MM.1S (cell line): ENCODE results near the gene SLC25A26.

Experiments used
- DNase-seq: peaks from one replicate; pipeline ENCODE4 v3.0.0-alpha.2; 2015
- H2AFZ ChIP-seq: fragments of 300-600 bp; sonication (generic); 2 replicates; pipeline ENCODE4 v1.6.0; 2016; ENCODE audit warnings: antibody characterized with exemption, low read length
- H3F3A ChIP-seq: fragments of 300-600 bp; sonication (generic); 2 replicates; pipeline ENCODE4 v1.6.1; 2016; ENCODE audit warnings: mild to moderate bottlenecking, antibody characterized with exemption, low read length, moderate library complexity, mixed read lengths; ENCODE audit not compliant: insufficient read depth
- H3K27ac ChIP-seq: fragments of 300-600 bp; sonication (generic); 2 replicates; pipeline ENCODE4 v1.5.1; 2016; ENCODE audit warnings: mild to moderate bottlenecking, low read length
- H3K27me3 ChIP-seq: fragments of 300-600 bp; sonication (generic); replicated peaks from 2 replicates; pipeline ENCODE4 v1.6.0; 2016; ENCODE audit warnings: low read length; ENCODE audit not compliant: insufficient read depth
- H3K36me3 ChIP-seq: fragments of 300-600 bp; sonication (generic); replicated peaks from 2 replicates; pipeline ENCODE4 v1.6.1; 2016; ENCODE audit warnings: mild to moderate bottlenecking, low read length, mixed read lengths; ENCODE audit not compliant: insufficient read depth
- H3K4me1 ChIP-seq: fragments of 300-600 bp; sonication (generic); 2 replicates; pipeline ENCODE4 v1.6.1; 2016; ENCODE audit warnings: low read length, mixed read lengths
- H3K4me2 ChIP-seq: fragments of 300-600 bp; sonication (generic); 2 replicates; pipeline ENCODE4 v1.6.0; 2016; ENCODE audit warnings: low read depth, low read length
- H3K4me3 ChIP-seq: fragments of 300-600 bp; sonication (generic); 2 replicates; pipeline ENCODE4 v1.5.1; 2016; ENCODE audit warnings: low read length, mixed read lengths
- H3K79me2 ChIP-seq: fragments of 300-600 bp; sonication (generic); 2 replicates; pipeline ENCODE4 v1.6.1; 2016; ENCODE audit warnings: mixed run types, low read length, mixed read lengths
- H3K9ac ChIP-seq: fragments of 300-600 bp; sonication (generic); 2 replicates; pipeline ENCODE4 v1.6.1; 2016; ENCODE audit warnings: low read length, mixed read lengths
- H3K9me2 ChIP-seq: fragments of 300-600 bp; sonication (generic); replicated peaks from 2 replicates; pipeline ENCODE4 v1.6.1; 2016; ENCODE audit warnings: mild to moderate bottlenecking, low read length, mixed read lengths; ENCODE audit not compliant: insufficient read depth
- H3K9me3 ChIP-seq: fragments of 300-600 bp; sonication (generic); replicated peaks from 2 replicates; pipeline ENCODE4 v1.6.1; 2016; ENCODE audit warnings: mild to moderate bottlenecking, low read length, mixed read lengths; ENCODE audit not compliant: insufficient read depth
- H4K20me1 ChIP-seq: fragments of 300-600 bp; sonication (generic); 2 replicates; pipeline ENCODE4 v1.6.1; 2016; ENCODE audit warnings: mild to moderate bottlenecking, low read length, moderate library complexity, mixed read lengths; ENCODE audit not compliant: insufficient read depth
- CTCF ChIP-seq: fragments of 300-600 bp; sonication (generic); IDR thresholded peaks from 2 replicates; pipeline ENCODE4 v1.5.1; 2016; ENCODE audit warnings: antibody characterized with exemption, low read length, mixed read lengths
- EZH2 ChIP-seq: fragments of 300-600 bp; sonication (generic); optimal IDR thresholded peaks from 2 replicates; pipeline ENCODE3; 2017; ENCODE audit warnings: low read depth, mild to moderate bottlenecking, antibody characterized with exemption, low read length, mixed read lengths
- EZH2phosphoT487 ChIP-seq: fragments of 300-600 bp; sonication (generic); IDR thresholded peaks from 2 replicates; pipeline ENCODE4 v1.6.1; 2018; ENCODE audit warnings: antibody characterized with exemption, low read length

Gene SLC25A26

GRCh38 chr3:66407611-66408218, 186.9 kb downstream of the SLC25A26 start:
- H3K4me2 ChIP-seq = no peak overlapping the region
- TF ChIP-seq EZH2phosphoT487 (no peak), CTCF (peak; percentile 92)
- no peaks in the 10 kb centered on the region for H3K27me3 ChIP-seq
- no peaks in the 10 kb centered on the region for H3K9me2 ChIP-seq
- no peak overlapping the region for H3K9ac ChIP-seq
- no peaks in the 10 kb centered on the region for H3K9me3 ChIP-seq
- no peaks in the 10 kb centered on the region for H3K36me3 ChIP-seq
- no peak overlapping the region for H2AFZ ChIP-seq
- H3K27ac ChIP-seq = no peak overlapping the region
- 0 out of 2 replicates have a peak, but pooled peaks cover 10% of the 10 kb centered on the region for H3K79me2 ChIP-seq
- no peaks in the 10 kb centered on the region for H3F3A ChIP-seq
- no peaks in the 10 kb centered on the region for H3K4me1 ChIP-seq
- H3K4me3 ChIP-seq = no peak overlapping the region
- peak; percentile 38 for DNase-seq
- H4K20me1 ChIP-seq = no peaks in the 10 kb centered on the region

- Histone ChIP-seq H3K4me3 (no peak overlapping the region), H3K27me3 (no peaks in the 10 kb centered on the region), H3K9ac (no peak overlapping the region), H3K9me3 (no peaks in the 10 kb centered on the region), H3K79me2 (peaks cover 15% of the 10 kb centered on the region; the same call in 1 of the 2 replicates), H3F3A (no peaks in the 10 kb centered on the region), H4K20me1 (no peaks in the 10 kb centered on the region), H3K27ac (no peak overlapping the region), H3K4me2 (no peak overlapping the region), H3K4me1 (no peaks in the 10 kb centered on the region), H3K36me3 (no peaks in the 10 kb centered on the region), H3K9me2 (no peaks in the 10 kb centered on the region), H2AFZ (no peak overlapping the region)
- no peak for DNase-seq
- no peak for TF ChIP-seq EZH2
- no peak for TF ChIP-seq CTCF
- no peak for TF ChIP-seq EZH2phosphoT487
Measured at GRCh38 chr3:66409771-66410754, 189.3 kb downstream of the SLC25A26 start.

GRCh38 chr3:66410976-66411375, 190.2 kb downstream of the SLC25A26 start:
- H3F3A ChIP-seq = no peaks in the 10 kb centered on the region
- no peaks in the 10 kb centered on the region for H4K20me1 ChIP-seq
- H3K4me3 ChIP-seq = no peak overlapping the region
- no peaks in the 10 kb centered on the region for H3K4me1 ChIP-seq
- no peaks in the 10 kb centered on the region for H3K27me3 ChIP-seq
- no peak for TF ChIP-seq EZH2
- no peak for TF ChIP-seq CTCF
- TF ChIP-seq EZH2phosphoT487 = no peak
- no peak overlapping the region for H2AFZ ChIP-seq
- no peak for DNase-seq
- H3K27ac ChIP-seq = no peak overlapping the region
- no peaks in the 10 kb centered on the region for H3K9me2 ChIP-seq
- no peak overlapping the region for H3K9ac ChIP-seq
- no peak overlapping the region for H3K4me2 ChIP-seq
- peaks cover 12% of the 10 kb centered on the region; the same call in 1 of the 2 replicates for H3K79me2 ChIP-seq
- no peaks in the 10 kb centered on the region for H3K36me3 ChIP-seq
- H3K9me3 ChIP-seq = no peaks in the 10 kb centered on the region
